ENCODE data around the gene MACROD1.

The MACROD1 gene

GRCh38 chr11:64203421-64204079 lies 37.6 kb upstream of the MACROD1 start:
- DNase-seq (ENCODE audit: low read depth): no peak
- in situ Hi-C loops (cut with HindIII; ENCODE audit: low sequenced_read_pairs): loop anchor here (10.0 to 25.0 kb wide), 2 partner anchors 71 to 434 kb away; no protein-coding TSS in a partner anchor
- no peak overlapping the region for H3K4me3 ChIP-seq (ENCODE audit: low read depth, low read length)
- no peak for TF ChIP-seq CTCF (IDR thresholded peaks at IDR 0.05; ENCODE audit: low read depth, low read length, missing control alignments)

GRCh38 chr11:64202992-64203391 lies 37.1 kb upstream of the MACROD1 start:
- no peak overlapping the region for H3K4me3 ChIP-seq (ENCODE audit: low read depth, low read length)
- DNase-seq (ENCODE audit: low read depth): no peak
- in situ Hi-C loops (cut with HindIII; ENCODE audit: low sequenced_read_pairs): loop anchor here (10.0 to 25.0 kb wide), 2 partner anchors 72 to 434 kb away; no protein-coding TSS in a partner anchor
- TF ChIP-seq CTCF (IDR thresholded peaks at IDR 0.05; ENCODE audit: low read depth, low read length, missing control alignments): no peak

- in situ Hi-C loops (cut with HindIII; ENCODE audit: low sequenced_read_pairs): loop anchor here (10.0 to 25.0 kb wide), 2 partner anchors 73 to 436 kb away; no protein-coding TSS in a partner anchor
- H3K4me3 ChIP-seq (ENCODE audit: low read depth, low read length): no peak overlapping the region
- no peak for DNase-seq (ENCODE audit: low read depth)
- TF ChIP-seq CTCF (IDR thresholded peaks at IDR 0.05; ENCODE audit: low read depth, low read length, missing control alignments): no peak
These were observed 35.6 kb upstream of the MACROD1 start for GRCh38 chr11:64201543-64201942.

GRCh38 chr11:64198511-64198910 lies 32.6 kb upstream of the MACROD1 start:
- no peak for DNase-seq (ENCODE audit: low read depth)
- TF ChIP-seq CTCF (IDR thresholded peaks at IDR 0.05; ENCODE audit: low read depth, low read length, missing control alignments): no peak
- in situ Hi-C loops (cut with HindIII; ENCODE audit: low sequenced_read_pairs): no loop called here
- H3K4me3 ChIP-seq (ENCODE audit: low read depth, low read length): no peak overlapping the region

- no peak for DNase-seq (ENCODE audit: low read depth)
- in situ Hi-C loops (cut with HindIII; ENCODE audit: low sequenced_read_pairs): no loop called here
- no peak for TF ChIP-seq CTCF (IDR thresholded peaks at IDR 0.05; ENCODE audit: low read depth, low read length, missing control alignments)
- H3K4me3 ChIP-seq (ENCODE audit: low read depth, low read length): no peak overlapping the region
These were observed 30.7 kb upstream of the MACROD1 start for GRCh38 chr11:64196626-64197025.

GRCh38 chr11:64192434-64192833 lies 26.5 kb upstream of the MACROD1 start:
- no peak for TF ChIP-seq CTCF (IDR thresholded peaks at IDR 0.05; ENCODE audit: low read depth, low read length, missing control alignments)
- in situ Hi-C loops (cut with HindIII; ENCODE audit: low sequenced_read_pairs): no loop called here
- DNase-seq (ENCODE audit: low read depth): no peak
- H3K4me3 ChIP-seq (ENCODE audit: low read depth, low read length): no peak overlapping the region
